H1 (cell line): ENCODE results near the gene CYP2C18. TPM values are rescaled to one million over a fixed set of nuclear protein-coding genes. Genes with fewer than 3 reads are reported as not detected.

Source experiments
- polyA plus RNA-seq, 7 experiments: library from polyadenylated mRNA; depleted of rRNA in 3 of 7; stranded (reverse) in 5 of 7; unstranded in 2 of 7; fragments of >200 nt in 5 of 7; fragments of 200-250 nt in 2 of 7; gene quantifications; 1 replicate in 5 of 7; 2 replicates in 1 of 7; 4 replicates in 1 of 7; pipeline versions ENCODE4 v1.2.1 to v1.2.3, GENCODE V29; 2011 to 2013; ENCODE audit warnings: missing spikeins in 2 of 7, mixed read lengths in 2 of 7
- total RNA-seq: library from RNA; stranded (reverse); fragmentation: NEBNext Ultra II Directional; extraction: Animal tissue kit (Norgen Biotek cat#: 25700); gene quantifications from 2 replicates; pipeline ENCODE4 v1.2.1, GENCODE V29; 2021

CYP2C18 gene
- total and polyA plus RNA-seq, 2 of the 8 experiments (the other 6 are each of a cell fraction or from before 2014, with no cell fraction given) = 0.17 TPM; not detected in 1

Other genes starting within 250 kb of the CYP2C18 start
- 353 and 371 TPM in 2 replicates for gene HELLS, start 137.9 kb upstream of the CYP2C18 start, total RNA-seq
- gene HELLS, start 137.9 kb upstream of the CYP2C18 start, polyA plus RNA-seq (2011; rRNA removed) = 112 and 147 TPM in 2 replicates
- gene CYP2C19, start 79.0 kb downstream of the CYP2C18 start, total RNA-seq = not detected in 2 replicates
- gene CYP2C19, start 79.0 kb downstream of the CYP2C18 start, polyA plus RNA-seq (2011; rRNA removed) = not detected in 2 replicates